B cell (primary cell): ENCODE data around the gene CSTF1. TPM values are rescaled to one million over a fixed set of nuclear protein-coding genes. Genes with fewer than 3 reads are reported as not detected.

ENCODE experiments used
- ATAC-seq: fragments of 200-7000 bp; cut with Tn5 transposase; one replicate; pipeline ENCODE4 v1.10.0; 2021; ENCODE audit warnings: low read depth, mild to moderate bottlenecking, moderate number of reproducible peaks, moderate library complexity
- CTCF ChIA-PET: fragments of 350-600 bp; sonication (Branson Sonifier 250); formaldehyde crosslinking; loops from one replicate; lab custom pipeline; 2021; ENCODE audit warnings: antibody characterized with exemption, inconsistent platforms; lab: Charles Lee
- POLR2A ChIA-PET: fragments of 350-600 bp; sonication (Branson Sonifier 250); formaldehyde crosslinking; loops from one replicate; lab custom pipeline; 2021; ENCODE audit warnings: antibody characterized with exemption; lab: Charles Lee
- DNase-seq: peaks from one replicate; pipeline ENCODE4 v3.0.0; 2013
- H2AFZ ChIP-seq: 2 replicates; pipeline ENCODE4 v1.6.1; 2012; ENCODE audit warnings: mild to moderate bottlenecking, low read depth, low read length; ENCODE audit not compliant: insufficient read depth, poor library complexity, severe bottlenecking
- H3K27ac ChIP-seq, 2 donors: 1 replicate in 1 of 2; 2 replicates in 1 of 2; pipeline ENCODE4 v1.5.1; 2012 to 2013; ENCODE audit warnings: low read length in 2 of 2, mild to moderate bottlenecking in 2 of 2, moderate library complexity in 1 of 2
- H3K27me3 ChIP-seq, 4 experiments: fragments of 200-600 bp in 1 of 4; sonication (generic) in 1 of 4; replicated peaks in 1 of 4; 1 replicate in 2 of 4; 2 replicates in 2 of 4; pipeline versions ENCODE4 v1.6.1 to v1.7.0; 2013 to 2016; ENCODE audit warnings: low read length in 3 of 4, mild to moderate bottlenecking in 2 of 4, mixed read lengths in 1 of 4, moderate library complexity in 1 of 4; ENCODE audit not compliant: insufficient read depth in 4 of 4, control insufficient read depth in 3 of 4; ENCODE audit errors: control extremely low read depth in 1 of 4
- H3K36me3 ChIP-seq, 2 experiments: replicated peaks in 1 of 2; 1 replicate in 1 of 2; 2 replicates in 1 of 2; pipeline versions ENCODE4 v1.6.1 to v1.7.1; 2013; ENCODE audit warnings: low read length in 1 of 2; ENCODE audit not compliant: insufficient read depth in 2 of 2, control insufficient read depth in 1 of 2; ENCODE audit errors: control extremely low read depth in 1 of 2, extremely low read depth in 1 of 2
- H3K4me1 ChIP-seq, 2 donors: fragments of 200-600 bp in 1 of 2; sonication (generic) in 1 of 2; 1 replicate in 1 of 2; 2 replicates in 1 of 2; pipeline versions ENCODE4 v1.5.1 to v1.6.1; 2013 to 2017; ENCODE audit warnings: low read length in 2 of 2; ENCODE audit not compliant: control insufficient read depth in 2 of 2, insufficient read depth in 2 of 2
- H3K4me2 ChIP-seq: replicated peaks from 2 replicates; pipeline ENCODE3; 2012; ENCODE audit warnings: mild to moderate bottlenecking, low read depth, low read length; ENCODE audit not compliant: poor library complexity, severe bottlenecking
- H3K4me3 ChIP-seq, 5 experiments: fragments of 200-600 bp in 1 of 5; sonication (generic) in 1 of 5; 1 replicate in 3 of 5; 2 replicates in 2 of 5; pipeline versions ENCODE4 v1.5.1 to v1.7.0; 2011 to 2016; ENCODE audit warnings: low read length in 4 of 5, mild to moderate bottlenecking in 4 of 5, low read depth in 2 of 5, control low read depth in 1 of 5, moderate library complexity in 1 of 5; ENCODE audit not compliant: insufficient read depth in 1 of 5; ENCODE audit errors: control extremely low read depth in 1 of 5, extremely low read depth in 1 of 5
- H3K79me2 ChIP-seq: fragments of 200-600 bp; sonication (generic); one replicate; pipeline ENCODE4 v1.6.0; 2016; ENCODE audit warnings: low read length; ENCODE audit not compliant: control insufficient read depth, insufficient read depth
- H3K9ac ChIP-seq: fragments of 200-600 bp; sonication (generic); 2 replicates; pipeline ENCODE4 v1.6.1; 2017; ENCODE audit warnings: mild to moderate bottlenecking, low read length, moderate library complexity
- H3K9me3 ChIP-seq, 3 donors: one replicate each; pipeline versions ENCODE4 v1.6.1 to v1.7.1; 2013; ENCODE audit warnings: low read length in 2 of 3; ENCODE audit not compliant: control insufficient read depth in 2 of 3, insufficient read depth in 1 of 3; ENCODE audit errors: control extremely low read depth in 1 of 3
- H4K20me1 ChIP-seq: 2 replicates; pipeline ENCODE4 v1.6.0; 2012; ENCODE audit warnings: mild to moderate bottlenecking, low read length; ENCODE audit not compliant: insufficient read depth, control insufficient read depth, poor library complexity, severe bottlenecking
- H3K27ac Mint-ChIP-seq: one replicate; pipeline ENCODE4 v1.8.0; 2021; ENCODE audit warnings: mixed read lengths
- H3K27me3 Mint-ChIP-seq: one replicate; pipeline ENCODE4 v1.8.0; 2021; ENCODE audit warnings: mixed read lengths
- H3K4me1 Mint-ChIP-seq: one replicate; pipeline ENCODE4 v1.8.0; 2021; ENCODE audit warnings: mixed read lengths
- H3K4me3 Mint-ChIP-seq: one replicate; pipeline ENCODE4 v1.8.0; 2021; ENCODE audit warnings: mixed read lengths
- H3K9me3 Mint-ChIP-seq: one replicate; pipeline ENCODE4 v1.8.0; 2022; ENCODE audit warnings: mixed read lengths; ENCODE audit not compliant: insufficient read depth
- EZH2 ChIP-seq: IDR thresholded peaks from 2 replicates; pipeline ENCODE4 v1.6.1; 2012; ENCODE audit warnings: borderline replicate concordance, low read depth, mild to moderate bottlenecking, moderate library complexity, low read length; ENCODE audit not compliant: insufficient read depth, poor library complexity, severe bottlenecking
- WGBS: methylation state at CpG from one replicate; pipeline ENCODE4 v1.1.5; 2013; ENCODE audit warnings: missing lambda C conversion rate; ENCODE audit not compliant: insufficient coverage; 5-methylcytosine and 5-hydroxymethylcytosine counted together
- intact Hi-C: fragments of 100-400 bp; cut with micrococcal nuclease; formaldehyde crosslinking; loops from one replicate; pipeline ENCODE4 v1.10.0; 2022
- polyA plus RNA-seq: library from polyadenylated mRNA; depleted of rRNA; stranded (reverse); fragments of >200 nt; gene quantifications from 2 replicates; pipeline ENCODE4 v1.2.3, GENCODE V29; 2012
- total RNA-seq, 2 donors: library from RNA; stranded (reverse); fragments of 120-200 nt in 1 of 2; gene quantifications; 1 replicate in 1 of 2; 2 replicates in 1 of 2; pipeline versions ENCODE4 v1.2.3 to v1.2.4, GENCODE V29; 2013 to 2022
- TF ChIP-seq, protein P1 (sequence below): fragments of 200-600 bp; IDR thresholded peaks from one replicate; pipeline ENCODE4 v1.8.0; 2022; ENCODE audit warnings: antibody characterized with exemption, mild to moderate bottlenecking

The CSTF1 gene
- total and polyA plus RNA-seq, 2 donors (not counting 1 experiment from before 2014, with no cell fraction given): 18.3 to 33.8 TPM

DNA sequence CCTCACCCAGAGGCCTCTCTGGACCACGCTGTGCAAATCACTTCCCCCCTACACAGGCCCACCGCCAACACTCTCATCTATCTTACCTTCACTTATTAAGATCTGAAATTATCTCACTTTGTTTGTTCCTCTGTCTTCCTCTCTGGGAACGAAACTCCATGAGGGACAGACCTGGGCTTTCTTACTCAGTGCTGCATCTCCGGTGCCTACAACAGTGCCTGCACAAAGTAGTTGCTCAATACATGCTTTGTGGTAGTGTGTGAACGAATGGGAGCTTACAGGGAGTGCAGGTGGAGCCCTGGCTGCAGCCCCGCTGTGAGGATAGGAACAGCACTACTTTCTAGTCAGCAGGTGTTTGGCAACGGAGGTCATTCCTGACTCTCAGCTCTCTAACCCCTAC is 25.0 kb downstream of the CSTF1 start:
- H2AFZ ChIP-seq: no peak overlapping the region
- 87% methylated on average over 7 of the region's 7 CpGs for WGBS
- peaks cover 2 to 10% of the 10 kb centered on the region in 2 donors for H3K4me1 ChIP-seq
- ChIA-PET POLR2A (no interaction called here), CTCF (no interaction called here)
- no peaks in the 10 kb centered on the region for H4K20me1 ChIP-seq
- no peak overlapping the region for H3K4me3 ChIP-seq
- H3K9ac ChIP-seq: no peak overlapping the region
- H3K4me2 ChIP-seq: no peak overlapping the region
- H3K79me2 ChIP-seq: no peaks in the 10 kb centered on the region
- no peak for ATAC-seq
- no peaks in the 10 kb centered on the region for H3K9me3 ChIP-seq
- H3K9me3 Mint-ChIP-seq: no peaks in the 10 kb centered on the region
- no peak overlapping the region for H3K27ac ChIP-seq
- TF ChIP-seq, protein P1, sequence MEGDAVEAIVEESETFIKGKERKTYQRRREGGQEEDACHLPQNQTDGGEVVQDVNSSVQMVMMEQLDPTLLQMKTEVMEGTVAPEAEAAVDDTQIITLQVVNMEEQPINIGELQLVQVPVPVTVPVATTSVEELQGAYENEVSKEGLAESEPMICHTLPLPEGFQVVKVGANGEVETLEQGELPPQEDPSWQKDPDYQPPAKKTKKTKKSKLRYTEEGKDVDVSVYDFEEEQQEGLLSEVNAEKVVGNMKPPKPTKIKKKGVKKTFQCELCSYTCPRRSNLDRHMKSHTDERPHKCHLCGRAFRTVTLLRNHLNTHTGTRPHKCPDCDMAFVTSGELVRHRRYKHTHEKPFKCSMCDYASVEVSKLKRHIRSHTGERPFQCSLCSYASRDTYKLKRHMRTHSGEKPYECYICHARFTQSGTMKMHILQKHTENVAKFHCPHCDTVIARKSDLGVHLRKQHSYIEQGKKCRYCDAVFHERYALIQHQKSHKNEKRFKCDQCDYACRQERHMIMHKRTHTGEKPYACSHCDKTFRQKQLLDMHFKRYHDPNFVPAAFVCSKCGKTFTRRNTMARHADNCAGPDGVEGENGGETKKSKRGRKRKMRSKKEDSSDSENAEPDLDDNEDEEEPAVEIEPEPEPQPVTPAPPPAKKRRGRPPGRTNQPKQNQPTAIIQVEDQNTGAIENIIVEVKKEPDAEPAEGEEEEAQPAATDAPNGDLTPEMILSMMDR: no peak
- no peak for TF ChIP-seq EZH2
- peaks cover 0 to 3% (median 0%) of the 10 kb centered on the region in 4 experiments for H3K27me3 ChIP-seq
- DNase-seq: no peak
- intact Hi-C loops: no loop called here
- H3K36me3 ChIP-seq: no peaks in the 10 kb centered on the region
- no peak overlapping the region for H3K27ac Mint-ChIP-seq
- H3K4me1 Mint-ChIP-seq: peaks cover 8% of the 10 kb centered on the region
- no peak overlapping the region for H3K4me3 Mint-ChIP-seq
- H3K27me3 Mint-ChIP-seq: no peaks in the 10 kb centered on the region

DNA sequence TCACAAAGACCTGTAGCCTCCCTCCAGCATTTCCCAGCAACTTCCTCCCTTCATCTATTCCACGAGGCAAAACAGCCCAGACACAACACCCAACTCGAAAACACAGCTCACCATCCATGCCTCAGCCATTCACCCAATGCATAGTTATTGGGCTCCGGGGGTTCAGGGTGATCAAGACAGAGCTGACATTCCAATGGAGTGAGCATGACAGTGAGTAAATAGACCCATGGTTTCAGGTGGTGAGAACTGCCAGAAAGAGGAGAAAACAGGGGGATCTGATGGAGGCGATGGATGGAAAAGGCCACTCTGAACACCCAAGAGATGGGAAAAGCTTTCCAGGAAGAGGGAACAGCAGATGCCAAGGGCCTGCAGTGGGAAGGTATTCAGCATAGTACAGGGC is 25.5 kb downstream of the CSTF1 start:
- Histone ChIP-seq H3K79me2 (no peaks in the 10 kb centered on the region), H2AFZ (no peak overlapping the region), H4K20me1 (no peaks in the 10 kb centered on the region), H3K9me3 (no peaks in the 10 kb centered on the region), H3K36me3 (no peaks in the 10 kb centered on the region), H3K4me1 (peaks cover 0 to 5% of the 10 kb centered on the region in 2 donors), H3K9ac (no peak overlapping the region), H3K4me2 (no peak overlapping the region), H3K27ac (no peak overlapping the region), H3K27me3 (peaks cover 0 to 3% (median 0%) of the 10 kb centered on the region in 4 experiments), H3K4me3 (no peak overlapping the region)
- H3K27ac Mint-ChIP-seq: no peak overlapping the region
- no peaks in the 10 kb centered on the region for H3K9me3 Mint-ChIP-seq
- no peaks in the 10 kb centered on the region for H3K27me3 Mint-ChIP-seq
- H3K4me1 Mint-ChIP-seq: peaks cover 5% of the 10 kb centered on the region
- WGBS: 75% methylated on average over 4 of the region's 4 CpGs
- CTCF ChIA-PET: no interaction called here
- POLR2A ChIA-PET: no interaction called here
- intact Hi-C loops: no loop called here
- ATAC-seq: no peak
- H3K4me3 Mint-ChIP-seq: no peak overlapping the region
- TF ChIP-seq, protein P1: no peak
- TF ChIP-seq EZH2: no peak
- DNase-seq: no peak
